CD1c-positive myeloid dendritic cell (primary cell): ENCODE results near the gene TBC1D17.

Experiments used
- DNase-seq: peaks from one replicate; pipeline ENCODE4 v3.0.0-alpha.2; 2016; ENCODE audit errors: extremely low spot score

The TBC1D17 gene

GRCh38 chr19:49891393-49891792 lies 13.9 kb downstream of the TBC1D17 start:
- no peak for DNase-seq

GRCh38 chr19:49892716-49893115 lies 15.2 kb downstream of the TBC1D17 start:
- no peak for DNase-seq

GRCh38 chr19:49894011-49894664 lies 16.6 kb downstream of the TBC1D17 start:
- DNase-seq = no peak

- peak; percentile 73 for DNase-seq
These were observed 17.5 kb downstream of the TBC1D17 start for GRCh38 chr19:49894879-49895565.

GRCh38 chr19:49895566-49896297 lies 18.2 kb downstream of the TBC1D17 start:
- no peak for DNase-seq

- DNase-seq = peak; percentile 93
These were observed 19.5 kb downstream of the TBC1D17 start, which contains the start of gene IL4I1 for GRCh38 chr19:49896863-49897621. IL4I1 (minus strand) TSS chr19:49896887; CDS start chr19:49896160, 727 bp downstream.

GRCh38 chr19:49904136-49904535 lies 26.6 kb downstream of the TBC1D17 start:
- peak; percentile 46 for DNase-seq

GRCh38 chr19:49906879-49907564 lies 29.5 kb downstream of the TBC1D17 start:
- DNase-seq = no peak

- DNase-seq = no peak
These were observed 30.4 kb downstream of the TBC1D17 start for GRCh38 chr19:49907745-49908446.

GRCh38 chr19:49908480-49909420 lies 31.2 kb downstream of the TBC1D17 start:
- no peak for DNase-seq

- no peak for DNase-seq
These were observed 32.7 kb downstream of the TBC1D17 start for GRCh38 chr19:49910179-49910578.

- DNase-seq = peak; percentile 79
These were observed 34.1 kb downstream of the TBC1D17 start for GRCh38 chr19:49911381-49912145.

GRCh38 chr19:49912965-49913685 lies 35.6 kb downstream of the TBC1D17 start:
- DNase-seq = no peak

- no peak for DNase-seq
These were observed 36.2 kb downstream of the TBC1D17 start for GRCh38 chr19:49913720-49914119.

GRCh38 chr19:49915271-49915670 lies 37.8 kb downstream of the TBC1D17 start:
- DNase-seq = no peak

- peak; percentile 73 for DNase-seq
These were observed 39.6 kb downstream of the TBC1D17 start for GRCh38 chr19:49916839-49917733.

- DNase-seq = no peak
These were observed 40.6 kb downstream of the TBC1D17 start for GRCh38 chr19:49918089-49918488.
